CD14-positive monocyte (primary cell): ENCODE results near the gene GRID1. TPM values are rescaled to one million over a fixed set of nuclear protein-coding genes. Genes with fewer than 3 reads are reported as not detected.

Experiments used
- DNase-seq, 3 donors: peaks; one replicate each; pipeline ENCODE4 v3.0.0-alpha.2; 2011 to 2022
- H2AFZ ChIP-seq: 2 replicates; pipeline ENCODE4 v1.6.0; 2012; ENCODE audit warnings: mild to moderate bottlenecking, low read depth, low read length, inconsistent platforms; ENCODE audit not compliant: insufficient read depth, poor library complexity, severe bottlenecking
- H3K27ac ChIP-seq, 2 donors: 1 replicate in 1 of 2; 2 replicates in 1 of 2; pipeline ENCODE4 v1.5.1; 2012 to 2013; ENCODE audit warnings: low read length in 2 of 2, control low read depth in 1 of 2, inconsistent platforms in 1 of 2, low read depth in 1 of 2, mild to moderate bottlenecking in 1 of 2
- H3K27me3 ChIP-seq, 2 donors: one replicate each; pipeline versions ENCODE4 v1.6.0 to v1.6.1; 2011 to 2013; ENCODE audit warnings: low read length in 2 of 2; ENCODE audit not compliant: control insufficient read depth in 2 of 2, insufficient read depth in 2 of 2
- H3K36me3 ChIP-seq, 2 donors: replicated peaks in 1 of 2; 1 replicate in 1 of 2; 2 replicates in 1 of 2; pipeline versions ENCODE4 v1.5.1 to v1.6.1; 2012 to 2013; ENCODE audit warnings: low read length in 2 of 2, control low read depth in 1 of 2, inconsistent platforms in 1 of 2, mild to moderate bottlenecking in 1 of 2; ENCODE audit not compliant: insufficient read depth in 2 of 2, control insufficient read depth in 1 of 2
- H3K4me1 ChIP-seq, 2 donors: 1 replicate in 1 of 2; 2 replicates in 1 of 2; pipeline versions ENCODE4 v1.5.1 to v1.6.1; 2012 to 2013; ENCODE audit warnings: low read length in 2 of 2, control low read depth in 1 of 2, inconsistent platforms in 1 of 2, mild to moderate bottlenecking in 1 of 2, moderate library complexity in 1 of 2; ENCODE audit not compliant: insufficient read depth in 2 of 2, control insufficient read depth in 1 of 2
- H3K4me2 ChIP-seq: replicated peaks from 2 replicates; pipeline ENCODE3; 2012; ENCODE audit warnings: low read length, moderate library complexity, mild to moderate bottlenecking; ENCODE audit not compliant: poor library complexity, severe bottlenecking; ENCODE audit errors: extremely low read depth
- H3K4me3 ChIP-seq, 3 experiments: fragments of 200-600 bp in 1 of 3; sonication (generic) in 1 of 3; replicated peaks in 1 of 3; 1 replicate in 2 of 3; 2 replicates in 1 of 3; pipeline ENCODE4 v1.5.1; 2011 to 2013; ENCODE audit warnings: low read length in 3 of 3, mild to moderate bottlenecking in 3 of 3, control low read depth in 2 of 3, low read depth in 2 of 3, inconsistent platforms in 1 of 3, moderate library complexity in 1 of 3
- H3K79me2 ChIP-seq: 2 replicates; pipeline ENCODE4 v1.6.0; 2012; ENCODE audit warnings: mild to moderate bottlenecking, control low read depth, inconsistent platforms, low read length, moderate library complexity; ENCODE audit not compliant: insufficient read depth
- H3K9ac ChIP-seq: 2 replicates; pipeline ENCODE4 v1.6.0; 2017; ENCODE audit warnings: low read length, mild to moderate bottlenecking; ENCODE audit not compliant: insufficient read depth, poor library complexity, severe bottlenecking
- H3K9me3 ChIP-seq, 2 donors: replicated peaks in 1 of 2; 1 replicate in 1 of 2; 2 replicates in 1 of 2; pipeline versions ENCODE4 v1.5.1 to v1.6.1; 2012 to 2013; ENCODE audit warnings: low read length in 2 of 2, control low read depth in 1 of 2; ENCODE audit not compliant: control insufficient read depth in 1 of 2, insufficient read depth in 1 of 2
- H4K20me1 ChIP-seq: 2 replicates; pipeline ENCODE4 v1.6.0; 2012; ENCODE audit warnings: mild to moderate bottlenecking, low read length, control low read depth, moderate library complexity; ENCODE audit not compliant: insufficient read depth
- H3K27ac Mint-ChIP-seq, 7 donors: one replicate each; pipeline ENCODE4 v1.8.0; 2020; ENCODE audit warnings: mild to moderate bottlenecking in 7 of 7, mixed read lengths in 7 of 7, moderate library complexity in 6 of 7, inconsistent platforms in 2 of 7
- H3K27me3 Mint-ChIP-seq, 3 donors: one replicate each; pipeline ENCODE4 v1.8.0; 2021 to 2022; ENCODE audit warnings: low read depth in 3 of 3, mild to moderate bottlenecking in 3 of 3, mixed read lengths in 3 of 3, moderate library complexity in 3 of 3, inconsistent platforms in 1 of 3
- H3K36me3 Mint-ChIP-seq, 2 donors: one replicate each; pipeline ENCODE4 v1.8.0; 2020; ENCODE audit warnings: mixed read lengths in 2 of 2, inconsistent platforms in 1 of 2, mild to moderate bottlenecking in 1 of 2
- H3K4me1 Mint-ChIP-seq: one replicate; pipeline ENCODE4 v1.8.0; 2020; ENCODE audit warnings: mild to moderate bottlenecking, mixed read lengths
- H3K4me3 Mint-ChIP-seq, 2 donors: one replicate each; pipeline ENCODE4 v1.8.0; 2020; ENCODE audit warnings: mild to moderate bottlenecking in 2 of 2, mixed read lengths in 2 of 2, moderate library complexity in 1 of 2
- H3K9me3 Mint-ChIP-seq, 7 donors: one replicate each; pipeline ENCODE4 v1.8.0; 2020 to 2022; ENCODE audit warnings: mixed read lengths in 7 of 7, mild to moderate bottlenecking in 6 of 7, moderate library complexity in 6 of 7, inconsistent platforms in 2 of 7
- WGBS: methylation state at CpG from one replicate; pipeline ENCODE4 v1.1.5; 2013; ENCODE audit warnings: missing lambda C conversion rate; ENCODE audit not compliant: insufficient coverage; 5-methylcytosine and 5-hydroxymethylcytosine counted together
- intact Hi-C, 2 donors: fragments of 100-400 bp; cut with micrococcal nuclease; formaldehyde crosslinking; loops; one replicate each; pipeline versions ENCODE4 v1.15.0 to v1.15.1; 2023
- polyA plus RNA-seq, 3 donors: library from polyadenylated mRNA; depleted of rRNA in 1 of 3; unstranded in 2 of 3; stranded (reverse) in 1 of 3; fragments of 300-500 nt in 2 of 3; fragments of >200 nt in 1 of 3; fragmentation: Illumina TruSeq in 2 of 3; gene quantifications; 1 replicate in 2 of 3; 2 replicates in 1 of 3; pipeline ENCODE4 v1.2.3, GENCODE V29; 2012 to 2021
- TF ChIP-seq, protein P1 (sequence below): fragments of 200-600 bp; IDR thresholded peaks from one replicate; pipeline ENCODE4 v1.8.0; 2022; ENCODE audit warnings: antibody characterized with exemption, mild to moderate bottlenecking

GRID1 gene
- polyA plus RNA-seq, 3 donors: not detected

DNA sequence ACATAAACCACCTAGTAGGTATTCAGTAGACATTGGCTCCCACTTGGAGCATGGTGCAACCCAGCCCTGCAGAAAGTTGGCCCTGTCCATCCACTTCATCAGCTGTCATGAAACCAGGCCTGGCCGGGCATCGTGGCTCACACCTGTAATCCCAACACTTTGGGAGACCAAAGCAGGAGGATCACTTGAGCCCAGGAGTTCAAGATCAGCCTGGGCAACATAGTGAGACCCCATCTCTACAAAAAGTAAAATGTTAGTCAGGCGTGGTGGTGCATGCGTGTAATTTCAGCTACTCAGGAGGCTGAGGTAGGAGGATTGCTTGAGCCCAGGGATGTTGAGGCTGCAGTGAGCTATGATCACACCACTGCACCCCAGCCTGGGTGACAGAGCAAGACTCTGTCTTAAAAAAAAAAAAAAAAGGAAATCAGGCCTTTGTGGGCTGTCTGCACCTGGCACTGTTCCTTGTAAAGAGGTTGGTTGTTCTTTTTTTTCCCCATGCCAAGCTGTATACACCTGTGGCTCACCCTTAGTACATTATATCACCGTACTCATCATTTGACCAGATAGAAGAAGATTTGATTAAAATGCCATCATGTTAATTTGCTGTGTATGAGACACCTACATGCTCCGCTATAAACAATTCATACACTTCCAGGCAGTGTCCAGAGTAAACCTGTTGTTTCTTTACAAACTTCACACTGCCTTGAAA is 45.4 kb upstream of the GRID1 start:
- intact Hi-C loops: no loop called here
- H3K4me1 ChIP-seq: peaks cover 17 to 21% of the 10 kb centered on the region in 2 donors

GRCh38 chr10:86411281-86411841 is 44.8 kb upstream of the GRID1 start:
- WGBS: 0% methylated on average over 5 of the region's 7 CpGs
- TF ChIP-seq, protein P1, sequence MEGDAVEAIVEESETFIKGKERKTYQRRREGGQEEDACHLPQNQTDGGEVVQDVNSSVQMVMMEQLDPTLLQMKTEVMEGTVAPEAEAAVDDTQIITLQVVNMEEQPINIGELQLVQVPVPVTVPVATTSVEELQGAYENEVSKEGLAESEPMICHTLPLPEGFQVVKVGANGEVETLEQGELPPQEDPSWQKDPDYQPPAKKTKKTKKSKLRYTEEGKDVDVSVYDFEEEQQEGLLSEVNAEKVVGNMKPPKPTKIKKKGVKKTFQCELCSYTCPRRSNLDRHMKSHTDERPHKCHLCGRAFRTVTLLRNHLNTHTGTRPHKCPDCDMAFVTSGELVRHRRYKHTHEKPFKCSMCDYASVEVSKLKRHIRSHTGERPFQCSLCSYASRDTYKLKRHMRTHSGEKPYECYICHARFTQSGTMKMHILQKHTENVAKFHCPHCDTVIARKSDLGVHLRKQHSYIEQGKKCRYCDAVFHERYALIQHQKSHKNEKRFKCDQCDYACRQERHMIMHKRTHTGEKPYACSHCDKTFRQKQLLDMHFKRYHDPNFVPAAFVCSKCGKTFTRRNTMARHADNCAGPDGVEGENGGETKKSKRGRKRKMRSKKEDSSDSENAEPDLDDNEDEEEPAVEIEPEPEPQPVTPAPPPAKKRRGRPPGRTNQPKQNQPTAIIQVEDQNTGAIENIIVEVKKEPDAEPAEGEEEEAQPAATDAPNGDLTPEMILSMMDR: no peak
- Mint-ChIP-seq H3K27ac (no peak overlapping the region), H3K4me3 (peak overlapping the region; percentile 60 to 68), H3K9me3 (peaks cover 0 to 7% (median 5%) of the 10 kb centered on the region in 7 donors), H3K4me1 (peaks cover 29% of the 10 kb centered on the region), H3K36me3 (no peaks in the 10 kb centered on the region), H3K27me3 (peaks cover 0 to 6% (median 3%) of the 10 kb centered on the region in 3 donors)
- Histone ChIP-seq H3K4me3 (no peak overlapping the region), H3K4me1 (peaks cover 17 to 21% of the 10 kb centered on the region in 2 donors), H3K9me3 (no peaks in the 10 kb centered on the region), H3K27ac (no peak overlapping the region), H3K4me2 (peak overlapping the region; percentile 10), H3K27me3 (no peaks in the 10 kb centered on the region), H3K36me3 (no peaks in the 10 kb centered on the region), H4K20me1 (no peaks in the 10 kb centered on the region), H3K79me2 (no peaks in the 10 kb centered on the region), H2AFZ (peak overlapping the region; percentile 41), H3K9ac (no peak overlapping the region)
- DNase-seq: no peak
- intact Hi-C loops: no loop called here

More for the DNA sequence above, 45.4 kb upstream of the GRID1 start:
- Histone ChIP-seq H3K27ac (no peak overlapping the region), H2AFZ (peak overlapping the region; percentile 41), H3K9me3 (no peaks in the 10 kb centered on the region), H3K4me2 (peak overlapping the region; percentile 10), H3K79me2 (no peaks in the 10 kb centered on the region), H3K36me3 (no peaks in the 10 kb centered on the region), H3K27me3 (no peaks in the 10 kb centered on the region), H3K9ac (no peak overlapping the region), H3K4me3 (no peak overlapping the region), H4K20me1 (no peaks in the 10 kb centered on the region)
- Mint-ChIP-seq H3K4me1 (peaks cover 29% of the 10 kb centered on the region), H3K36me3 (no peaks in the 10 kb centered on the region), H3K27me3 (peaks cover 0 to 6% (median 3%) of the 10 kb centered on the region in 3 donors), H3K27ac (no peak overlapping the region), H3K9me3 (peaks cover 0 to 7% (median 5%) of the 10 kb centered on the region in 7 donors), H3K4me3 (no peak overlapping the region)
- TF ChIP-seq, protein P1: no peak
- no peak for DNase-seq
- WGBS: 51% methylated on average over 4 of the region's 6 CpGs
